H9 (cell line): ENCODE data around the gene AHSG. TPM values are rescaled to one million over a fixed set of nuclear protein-coding genes. Genes with fewer than 3 reads are reported as not detected.

Source experiments
- DNase-seq: peaks from one replicate; pipeline ENCODE4 v3.0.0-alpha.2; 2017
- H2AFZ ChIP-seq: one replicate; pipeline ENCODE4 v1.6.1; 2013; ENCODE audit warnings: mild to moderate bottlenecking, low read length, control low read depth, moderate library complexity
- H2AK5ac ChIP-seq: 2 replicates; pipeline ENCODE4 v1.6.1; 2013; ENCODE audit warnings: low read length, control low read depth, mixed read lengths; ENCODE audit not compliant: insufficient read length
- H2BK120ac ChIP-seq: one replicate; pipeline ENCODE4 v1.6.1; 2013; ENCODE audit warnings: low read depth, mild to moderate bottlenecking, low read length, control low read depth, inconsistent platforms; ENCODE audit not compliant: poor library complexity, severe bottlenecking
- H2BK12ac ChIP-seq: 2 replicates; pipeline ENCODE4 v1.6.1; 2013; ENCODE audit warnings: low read length, control low read depth, mixed read lengths, low read depth; ENCODE audit not compliant: insufficient read length
- H2BK15ac ChIP-seq: 2 replicates; pipeline ENCODE4 v1.6.1; 2013; ENCODE audit warnings: low read depth, low read length, control low read depth
- H2BK20ac ChIP-seq: one replicate; pipeline ENCODE4 v1.6.1; 2013; ENCODE audit warnings: low read depth, mild to moderate bottlenecking, low read length, control low read depth, inconsistent platforms; ENCODE audit not compliant: poor library complexity, severe bottlenecking
- H2BK5ac ChIP-seq: 2 replicates; pipeline ENCODE4 v1.6.1; 2013; ENCODE audit warnings: low read length, control low read depth, mixed read lengths; ENCODE audit not compliant: insufficient read length
- H3K14ac ChIP-seq: 2 replicates; pipeline ENCODE4 v1.6.1; 2013; ENCODE audit warnings: low read length, control low read depth; ENCODE audit not compliant: insufficient read depth
- H3K18ac ChIP-seq: 2 replicates; pipeline ENCODE4 v1.6.1; 2013; ENCODE audit warnings: low read depth, mild to moderate bottlenecking, mixed read lengths, low read length, control low read depth; ENCODE audit not compliant: insufficient read length
- H3K23ac ChIP-seq: 2 replicates; pipeline ENCODE4 v1.6.1; 2013; ENCODE audit warnings: low read length, control low read depth, mixed read lengths, low read depth; ENCODE audit not compliant: insufficient read length
- H3K23me2 ChIP-seq: 2 replicates; pipeline ENCODE4 v1.6.1; 2013; ENCODE audit warnings: low read depth, mild to moderate bottlenecking, mixed read lengths, low read length, control low read depth; ENCODE audit not compliant: insufficient read length, poor library complexity, severe bottlenecking
- H3K27ac ChIP-seq: 2 replicates; pipeline ENCODE4 v1.5.1; 2013; ENCODE audit warnings: low read length, control low read depth, mixed read lengths, low read depth; ENCODE audit not compliant: insufficient read length
- H3K27me3 ChIP-seq: 2 replicates; pipeline ENCODE4 v1.6.1; 2013; ENCODE audit warnings: low read length, control low read depth, inconsistent platforms; ENCODE audit not compliant: insufficient read depth
- H3K4ac ChIP-seq: 2 replicates; pipeline ENCODE4 v1.6.1; 2013; ENCODE audit warnings: low read depth, mild to moderate bottlenecking, control low read depth, inconsistent platforms, low read length, moderate library complexity
- H3K4me1 ChIP-seq: 2 replicates; pipeline ENCODE4 v1.6.1; 2013; ENCODE audit warnings: low read length, control low read depth, inconsistent platforms; ENCODE audit not compliant: insufficient read depth
- H3K4me2 ChIP-seq: 2 replicates; pipeline ENCODE4 v1.6.1; 2013; ENCODE audit warnings: low read length, control low read depth, mixed read lengths; ENCODE audit not compliant: insufficient read length, insufficient read depth
- H3K56ac ChIP-seq: 2 replicates; pipeline ENCODE4 v1.6.1; 2013; ENCODE audit warnings: low read depth, mild to moderate bottlenecking, mixed read lengths, low read length, control low read depth; ENCODE audit not compliant: insufficient read length
- H3K79me1 ChIP-seq: 2 replicates; pipeline ENCODE4 v1.6.1; 2013; ENCODE audit warnings: low read depth, mild to moderate bottlenecking, moderate library complexity, low read length, control low read depth, inconsistent platforms; ENCODE audit not compliant: insufficient read depth, poor library complexity, severe bottlenecking
- H3K79me2 ChIP-seq: 2 replicates; pipeline ENCODE4 v1.6.1; 2013; ENCODE audit warnings: low read length, control low read depth, inconsistent platforms; ENCODE audit not compliant: insufficient read depth
- H3K9ac ChIP-seq: 2 replicates; pipeline ENCODE4 v1.6.1; 2013; ENCODE audit warnings: low read length, control low read depth, mixed read lengths; ENCODE audit not compliant: insufficient read length; ENCODE audit errors: extremely low read depth
- H3K9me3 ChIP-seq: one replicate; pipeline ENCODE4 v1.6.1; 2013; ENCODE audit warnings: low read depth, low read length, inconsistent platforms; ENCODE audit not compliant: control insufficient read depth
- H3T11ph ChIP-seq: one replicate; pipeline ENCODE4 v1.6.1; 2013; ENCODE audit warnings: mild to moderate bottlenecking, low read length, control low read depth, inconsistent platforms
- H4K20me1 ChIP-seq: one replicate; pipeline ENCODE4 v1.6.1; 2013; ENCODE audit not compliant: control insufficient read depth, insufficient read length, insufficient read depth
- H4K5ac ChIP-seq: 2 replicates; pipeline ENCODE4 v1.6.1; 2013; ENCODE audit warnings: low read depth, mild to moderate bottlenecking, mixed read lengths, low read length, control low read depth; ENCODE audit not compliant: insufficient read length
- H4K8ac ChIP-seq: replicated peaks from 2 replicates; pipeline ENCODE4 v1.6.1; 2013; ENCODE audit warnings: low read length, control low read depth, mixed read lengths, low read depth; ENCODE audit not compliant: insufficient read length
- H4K91ac ChIP-seq: 2 replicates; pipeline ENCODE4 v1.6.1; 2013; ENCODE audit warnings: low read depth, mild to moderate bottlenecking, moderate library complexity, mixed read lengths, low read length, control low read depth; ENCODE audit not compliant: insufficient read length
- H3K27ac Mint-ChIP-seq, 3 experiments: 2 replicates in 2 of 3; 3 replicates in 1 of 3; pipeline ENCODE4 v1.8.0; 2020 to 2021; ENCODE audit warnings: mixed read lengths in 3 of 3, mild to moderate bottlenecking in 1 of 3, moderate library complexity in 1 of 3
- H3K27me3 Mint-ChIP-seq: 2 replicates; pipeline ENCODE4 v1.8.0; 2021; ENCODE audit warnings: low read depth, mild to moderate bottlenecking, moderate library complexity, mixed read lengths
- H3K36me3 Mint-ChIP-seq, 3 experiments: 2 replicates in 2 of 3; 3 replicates in 1 of 3; pipeline ENCODE4 v1.8.0; 2020 to 2021; ENCODE audit warnings: low read depth in 3 of 3, mixed read lengths in 3 of 3; ENCODE audit not compliant: insufficient read depth in 1 of 3
- H3K4me1 Mint-ChIP-seq, 2 experiments: 2 replicates each; pipeline ENCODE4 v1.8.0; 2020; ENCODE audit warnings: mixed read lengths in 2 of 2
- H3K4me3 Mint-ChIP-seq, 2 experiments: 2 replicates in 1 of 2; 3 replicates in 1 of 2; pipeline ENCODE4 v1.8.0; 2020 to 2021; ENCODE audit warnings: mild to moderate bottlenecking in 2 of 2, mixed read lengths in 2 of 2, moderate library complexity in 1 of 2
- H3K9me3 Mint-ChIP-seq, 2 experiments: 2 replicates in 1 of 2; 3 replicates in 1 of 2; pipeline ENCODE4 v1.8.0; 2020; ENCODE audit warnings: mild to moderate bottlenecking in 2 of 2, mixed read lengths in 2 of 2, moderate library complexity in 1 of 2
- WGBS: extraction: QIAGEN DNeasy Blood & Tissue Kit; methylation state at CpG from one replicate; pipeline ENCODE4 v1.1.7; 2013; ENCODE audit warnings: missing lambda C conversion rate, low lambda C conversion rate, mixed read lengths; ENCODE audit not compliant: insufficient read length; ENCODE audit errors: extremely low coverage; 5-methylcytosine and 5-hydroxymethylcytosine counted together
- total RNA-seq: library from RNA; stranded (reverse); gene quantifications from 2 replicates; pipeline ENCODE4 v1.2.1, GENCODE V29; 2021
- TF ChIP-seq, protein P1 (sequence below): fragments of 200-600 bp; sonication (generic); conservative IDR thresholded peaks from 3 replicates; pipeline ENCODE4 v1.8.0; 2021; ENCODE audit warnings: antibody characterized with exemption, mild to moderate bottlenecking

AHSG gene
- total RNA-seq, 1 experiment from 2014 or later: not detected

DNA sequence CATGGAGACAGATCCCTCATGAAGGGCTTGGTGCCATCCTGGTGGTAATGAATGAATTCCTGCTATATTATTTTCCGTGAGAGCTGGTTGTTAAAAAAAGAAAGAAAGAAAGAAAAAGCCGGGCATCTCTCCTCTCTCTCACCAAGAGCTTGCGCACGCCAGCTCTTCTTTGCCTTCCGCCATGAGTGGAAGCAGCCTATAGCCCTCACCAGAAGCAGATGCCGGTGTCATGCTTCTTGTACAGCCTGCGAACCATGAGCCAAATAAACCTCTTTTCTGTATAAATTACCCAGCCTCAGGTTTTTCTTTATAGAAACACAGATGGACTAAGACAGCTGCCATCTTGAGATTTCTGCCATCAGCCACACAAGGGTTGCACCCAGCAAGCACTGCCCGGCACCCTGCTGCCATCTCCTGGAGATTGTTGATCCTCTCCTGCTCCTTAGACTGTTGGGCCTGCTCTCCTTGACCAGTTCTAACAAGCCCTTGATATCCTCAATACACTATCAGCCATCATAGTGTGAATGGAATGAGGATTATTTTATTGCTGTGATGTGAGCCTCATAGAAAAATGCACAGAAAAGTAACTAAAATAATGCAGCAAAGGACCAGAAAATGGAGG, 3.5 kb upstream of the AHSG start:
- no peak overlapping the region for H2BK15ac ChIP-seq
- Mint-ChIP-seq H3K9me3 (no peaks in the 10 kb centered on the region), H3K4me3 (no peak overlapping the region), H3K27ac (no peak overlapping the region; a peak in 1 of 7 replicates), H3K4me1 (peaks cover under 1 to 1% of the 10 kb centered on the region in 2 experiments; a peak in 3 of 4 replicates), H3K36me3 (no peaks in the 10 kb centered on the region; a peak in 1 of 7 replicates), H3K27me3 (peaks cover 3% of the 10 kb centered on the region; the same call in 1 of the 2 replicates)
- no peak for DNase-seq
- H3T11ph ChIP-seq: no peak overlapping the region
- H3K27me3 ChIP-seq: no peaks in the 10 kb centered on the region
- H3K14ac ChIP-seq: no peak overlapping the region
- no peak overlapping the region for H3K9ac ChIP-seq
- no peak overlapping the region for H2AFZ ChIP-seq
- no peaks in the 10 kb centered on the region for H3K4me1 ChIP-seq
- H4K20me1 ChIP-seq: no peaks in the 10 kb centered on the region
- H3K23me2 ChIP-seq: no peaks in the 10 kb centered on the region
- H4K91ac ChIP-seq: no peak overlapping the region
- H4K8ac ChIP-seq: no peak overlapping the region
- no peak overlapping the region for H3K27ac ChIP-seq
- no peak overlapping the region for H2BK12ac ChIP-seq
- TF ChIP-seq, protein P1, sequence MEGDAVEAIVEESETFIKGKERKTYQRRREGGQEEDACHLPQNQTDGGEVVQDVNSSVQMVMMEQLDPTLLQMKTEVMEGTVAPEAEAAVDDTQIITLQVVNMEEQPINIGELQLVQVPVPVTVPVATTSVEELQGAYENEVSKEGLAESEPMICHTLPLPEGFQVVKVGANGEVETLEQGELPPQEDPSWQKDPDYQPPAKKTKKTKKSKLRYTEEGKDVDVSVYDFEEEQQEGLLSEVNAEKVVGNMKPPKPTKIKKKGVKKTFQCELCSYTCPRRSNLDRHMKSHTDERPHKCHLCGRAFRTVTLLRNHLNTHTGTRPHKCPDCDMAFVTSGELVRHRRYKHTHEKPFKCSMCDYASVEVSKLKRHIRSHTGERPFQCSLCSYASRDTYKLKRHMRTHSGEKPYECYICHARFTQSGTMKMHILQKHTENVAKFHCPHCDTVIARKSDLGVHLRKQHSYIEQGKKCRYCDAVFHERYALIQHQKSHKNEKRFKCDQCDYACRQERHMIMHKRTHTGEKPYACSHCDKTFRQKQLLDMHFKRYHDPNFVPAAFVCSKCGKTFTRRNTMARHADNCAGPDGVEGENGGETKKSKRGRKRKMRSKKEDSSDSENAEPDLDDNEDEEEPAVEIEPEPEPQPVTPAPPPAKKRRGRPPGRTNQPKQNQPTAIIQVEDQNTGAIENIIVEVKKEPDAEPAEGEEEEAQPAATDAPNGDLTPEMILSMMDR: peak; percentile 16; the same call in 2 of the 3 replicates
- no peaks in the 10 kb centered on the region for H3K79me2 ChIP-seq
- H2BK5ac ChIP-seq: no peak overlapping the region
- no peaks in the 10 kb centered on the region for H3K9me3 ChIP-seq
- no CpG with 5 or more reads among the region's 8 CpGs for WGBS
- H3K4ac ChIP-seq: no peak overlapping the region
- no peaks in the 10 kb centered on the region for H3K79me1 ChIP-seq
- no peak overlapping the region for H2AK5ac ChIP-seq
- no peak overlapping the region for H4K5ac ChIP-seq
- H3K56ac ChIP-seq: no peak overlapping the region
- H3K4me2 ChIP-seq: no peak overlapping the region
- H2BK20ac ChIP-seq: no peak overlapping the region
- no peak overlapping the region for H3K23ac ChIP-seq
- no peak overlapping the region for H2BK120ac ChIP-seq
- H3K18ac ChIP-seq: no peak overlapping the region
